MCF 10A (cell line): Measurements from ENCODE around the gene A2M. TPM values are rescaled to one million over a fixed set of nuclear protein-coding genes. Genes with fewer than 3 reads are reported as not detected.

ENCODE experiments used
- BruUV-seq: library from RNA; stranded (reverse); fragments of 400-500 nt; replicated peaks from 2 replicates; lab custom pipeline; 2021; lab: Mats Ljungman, UMichigan
- CTCF ChIA-PET: fragments of 300-600 bp; sonication (Branson Sonifier 250); formaldehyde crosslinking; extraction: SDS; loops from one replicate; lab custom pipeline; 2021; ENCODE audit warnings: antibody characterized with exemption, inconsistent platforms; lab: Yijun Ruan, JAX
- POLR2A ChIA-PET: fragments of 300-600, 350-650 bp; sonication (Branson Sonifier 250); formaldehyde crosslinking; extraction: SDS; loops from one replicate; lab custom pipeline; 2020; ENCODE audit warnings: antibody characterized with exemption, inconsistent platforms; lab: Yijun Ruan, JAX
- DNase-seq: peaks from one replicate; pipeline ENCODE4 v3.0.0-alpha.2; 2018; ENCODE audit not compliant: unreplicated experiment
- H3K27ac Mint-ChIP-seq: one replicate; pipeline ENCODE4 v1.8.0; 2022; ENCODE audit warnings: mild to moderate bottlenecking, low read depth, mixed read lengths; ENCODE audit not compliant: unreplicated experiment
- H3K27me3 Mint-ChIP-seq: one replicate; pipeline ENCODE4 v1.8.0; 2022; ENCODE audit warnings: mixed read lengths; ENCODE audit not compliant: insufficient read depth, unreplicated experiment
- H3K36me3 Mint-ChIP-seq: one replicate; pipeline ENCODE4 v1.8.0; 2022; ENCODE audit warnings: mild to moderate bottlenecking, moderate library complexity, mixed read lengths; ENCODE audit not compliant: insufficient read depth, unreplicated experiment
- H3K4me1 Mint-ChIP-seq: one replicate; pipeline ENCODE4 v1.8.0; 2022; ENCODE audit warnings: mixed read lengths; ENCODE audit not compliant: insufficient read depth, unreplicated experiment
- H3K4me3 Mint-ChIP-seq: one replicate; pipeline ENCODE4 v1.8.0; 2022; ENCODE audit warnings: mild to moderate bottlenecking, moderate library complexity, mixed read lengths; ENCODE audit not compliant: unreplicated experiment
- H3K9me3 Mint-ChIP-seq: one replicate; pipeline ENCODE4 v1.8.0; 2022; ENCODE audit warnings: mixed read lengths; ENCODE audit not compliant: unreplicated experiment
- intact Hi-C: fragments of 100-400 bp; cut with micrococcal nuclease; formaldehyde crosslinking; loops from 2 replicates; pipeline ENCODE4 v1.14.1; 2022
- total RNA-seq: library from RNA; stranded (reverse); gene quantifications from 2 replicates; pipeline ENCODE4 v1.2.3, GENCODE V29; 2022
- TF ChIP-seq, protein P1 (sequence below): fragments of 200-600 bp; IDR thresholded peaks from one replicate; pipeline ENCODE4 v1.8.0; 2022; ENCODE audit warnings: antibody characterized with exemption, mild to moderate bottlenecking; ENCODE audit not compliant: unreplicated experiment

Gene A2M
- total RNA-seq, 1 experiment from 2014 or later, result not detected

DNA sequence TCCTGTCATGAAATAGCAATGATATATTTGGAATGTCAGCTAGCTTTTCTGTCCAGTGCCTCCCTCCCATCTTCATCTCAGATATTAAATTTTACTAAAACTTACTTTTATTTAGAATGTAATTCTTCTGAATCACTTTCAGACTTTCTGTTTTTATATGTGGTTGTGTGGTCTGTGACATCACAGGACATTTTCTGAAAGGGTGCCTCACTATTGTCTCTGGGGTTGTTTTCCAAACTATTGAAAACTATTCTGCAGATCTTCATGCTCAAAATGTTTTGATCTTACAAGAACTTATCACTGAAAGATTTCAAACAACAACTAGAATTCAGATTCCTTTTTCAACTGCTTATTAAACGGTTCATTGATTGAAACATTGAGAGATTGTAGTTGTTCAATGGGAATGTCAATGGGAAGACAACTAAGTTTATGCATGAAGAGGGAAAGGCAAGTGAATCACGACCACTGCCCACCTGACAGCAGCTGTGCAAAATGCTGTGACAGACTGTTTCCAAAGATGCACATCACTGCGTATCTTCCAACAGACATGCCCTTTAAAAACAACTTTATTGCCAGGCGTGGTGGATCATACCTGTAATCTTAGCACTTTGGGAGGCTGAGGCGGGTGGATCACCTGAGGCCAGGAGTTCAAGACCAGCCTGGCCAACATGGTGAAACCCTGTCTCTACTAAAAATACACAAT is 75.1 kb downstream of the A2M start:
- TF ChIP-seq, protein P1, sequence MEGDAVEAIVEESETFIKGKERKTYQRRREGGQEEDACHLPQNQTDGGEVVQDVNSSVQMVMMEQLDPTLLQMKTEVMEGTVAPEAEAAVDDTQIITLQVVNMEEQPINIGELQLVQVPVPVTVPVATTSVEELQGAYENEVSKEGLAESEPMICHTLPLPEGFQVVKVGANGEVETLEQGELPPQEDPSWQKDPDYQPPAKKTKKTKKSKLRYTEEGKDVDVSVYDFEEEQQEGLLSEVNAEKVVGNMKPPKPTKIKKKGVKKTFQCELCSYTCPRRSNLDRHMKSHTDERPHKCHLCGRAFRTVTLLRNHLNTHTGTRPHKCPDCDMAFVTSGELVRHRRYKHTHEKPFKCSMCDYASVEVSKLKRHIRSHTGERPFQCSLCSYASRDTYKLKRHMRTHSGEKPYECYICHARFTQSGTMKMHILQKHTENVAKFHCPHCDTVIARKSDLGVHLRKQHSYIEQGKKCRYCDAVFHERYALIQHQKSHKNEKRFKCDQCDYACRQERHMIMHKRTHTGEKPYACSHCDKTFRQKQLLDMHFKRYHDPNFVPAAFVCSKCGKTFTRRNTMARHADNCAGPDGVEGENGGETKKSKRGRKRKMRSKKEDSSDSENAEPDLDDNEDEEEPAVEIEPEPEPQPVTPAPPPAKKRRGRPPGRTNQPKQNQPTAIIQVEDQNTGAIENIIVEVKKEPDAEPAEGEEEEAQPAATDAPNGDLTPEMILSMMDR, result no peak
- H3K4me1 Mint-ChIP-seq, result no peaks in the 10 kb centered on the region
- CTCF ChIA-PET, result interaction anchor here (0.6 to 3.0 kb wide), 11 partner anchors 8 to 497 kb away, joined by 3 to 16 read pairs (median 4); partner anchors contain the start of gene M6PR
- H3K9me3 Mint-ChIP-seq, result peaks cover 2% of the 10 kb centered on the region
- no peak overlapping the region for H3K27ac Mint-ChIP-seq
- POLR2A ChIA-PET, result interaction anchor here (2.1 kb wide), 1 partner anchor 91 kb away, joined by 9 read pairs; the partner anchor contains the start of gene M6PR
- BruUV-seq, result no TSS peak
- no peaks in the 10 kb centered on the region for H3K36me3 Mint-ChIP-seq
- no peak for DNase-seq
- intact Hi-C loops, result no loop called here
- H3K4me3 Mint-ChIP-seq, result no peak overlapping the region
- H3K27me3 Mint-ChIP-seq, result no peaks in the 10 kb centered on the region

DNA sequence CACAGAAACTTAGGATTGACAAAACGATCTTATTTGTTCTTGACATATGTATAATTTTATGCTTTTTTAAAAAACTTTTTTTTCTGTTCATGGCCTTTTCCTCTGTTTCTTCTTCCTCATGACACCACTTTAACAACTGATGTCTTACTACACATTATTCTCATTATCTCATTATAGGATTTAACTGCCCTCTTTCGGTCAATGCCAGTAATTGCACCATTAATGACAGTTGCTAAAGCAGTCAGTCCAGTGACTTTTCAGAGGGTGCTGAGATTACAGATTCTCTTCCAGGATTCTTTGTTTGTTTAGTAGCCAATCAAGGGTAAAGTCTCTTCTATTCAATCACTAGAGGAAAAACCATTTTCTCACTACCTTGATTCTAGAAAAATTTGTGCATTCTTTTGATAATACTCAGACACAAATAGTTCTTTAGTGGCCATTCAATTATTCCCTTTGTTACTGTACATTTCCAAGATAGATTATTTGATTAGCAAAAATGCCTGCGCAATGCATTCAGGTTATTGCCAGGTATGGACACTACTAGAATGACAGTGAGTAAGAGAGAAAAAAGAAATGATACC is 76.2 kb downstream of the A2M start:
- ChIA-PET POLR2A (no interaction called here), CTCF (interaction anchor here (0.6 to 4.1 kb wide), 27 partner anchors 8 to 1261 kb away, joined by 3 to 41 read pairs (median 4); partner anchors contain the start of genes M6PR and PHC1)
- Mint-ChIP-seq H3K4me3 (no peak overlapping the region), H3K4me1 (no peaks in the 10 kb centered on the region), H3K9me3 (no peaks in the 10 kb centered on the region), H3K36me3 (no peaks in the 10 kb centered on the region), H3K27me3 (no peaks in the 10 kb centered on the region), H3K27ac (no peak overlapping the region)
- BruUV-seq, result no TSS peak
- intact Hi-C loops, result loop anchor here (1.0 to 5.0 kb wide), 7 partner anchors 89 to 497 kb away; partner anchors contain the start of genes CLEC4E and PHC1
- TF ChIP-seq, protein P1, result peak; percentile 78
- DNase-seq, result peak; percentile 57

DNA sequence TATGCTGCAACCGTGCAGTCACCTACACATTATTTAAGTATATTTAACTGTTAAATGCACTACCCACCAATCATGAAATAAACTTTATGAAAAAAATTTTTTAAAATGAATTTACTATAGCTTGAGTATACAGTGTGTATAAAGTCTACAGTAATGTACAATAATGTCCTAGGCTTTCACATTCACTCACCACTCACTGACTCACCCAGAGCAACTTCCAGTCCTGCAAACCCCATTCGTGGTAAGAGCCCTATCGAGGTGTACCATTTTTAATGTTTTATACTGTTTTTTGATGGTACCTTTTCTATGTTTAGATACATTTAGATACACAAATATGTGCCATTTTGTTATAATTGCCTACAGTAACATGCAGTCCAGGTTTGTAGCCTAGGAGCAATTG is 78.3 kb downstream of the A2M start:
- Mint-ChIP-seq H3K4me1 (no peaks in the 10 kb centered on the region), H3K27ac (no peak overlapping the region), H3K4me3 (no peak overlapping the region), H3K36me3 (no peaks in the 10 kb centered on the region), H3K27me3 (no peaks in the 10 kb centered on the region), H3K9me3 (no peaks in the 10 kb centered on the region)
- BruUV-seq, result no TSS peak
- CTCF ChIA-PET, result interaction anchor here (1.0 to 4.1 kb wide), 6 partner anchors 12 to 355 kb away, joined by 4 to 41 read pairs (median 10); partner anchors contain the start of gene M6PR
- TF ChIP-seq, protein P1, result no peak
- no peak for DNase-seq
- POLR2A ChIA-PET, result no interaction called here
- intact Hi-C loops, result loop anchor here (5.0 kb wide), 1 partner anchor 495 kb away; the partner anchor contains the start of gene CLEC4E

DNA sequence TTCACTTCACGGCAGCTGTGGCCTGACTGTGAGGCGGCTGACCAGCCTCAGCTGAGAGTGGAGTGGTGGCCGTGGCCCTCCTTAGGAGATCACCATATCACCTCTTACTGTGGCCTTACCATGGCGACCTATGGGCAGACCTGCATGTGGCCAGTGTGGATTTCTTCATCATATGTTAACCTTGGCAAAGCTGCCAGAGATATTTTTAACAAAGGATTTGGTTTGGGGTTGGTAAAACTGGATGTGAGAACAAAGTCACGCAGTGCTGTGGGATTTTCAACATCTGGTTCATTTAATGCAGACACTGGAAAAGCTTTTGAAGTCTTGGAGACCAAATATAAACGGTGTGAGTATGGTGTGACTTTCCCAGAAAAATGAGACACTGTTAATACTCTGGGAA is 79.5 kb downstream of the A2M start:
- Mint-ChIP-seq H3K27me3 (no peaks in the 10 kb centered on the region), H3K4me3 (no peak overlapping the region), H3K27ac (no peak overlapping the region), H3K4me1 (no peaks in the 10 kb centered on the region), H3K36me3 (no peaks in the 10 kb centered on the region), H3K9me3 (no peaks in the 10 kb centered on the region)
- TF ChIP-seq, protein P1, result no peak
- no TSS peak for BruUV-seq
- intact Hi-C loops, result loop anchor here (5.0 kb wide), 1 partner anchor 494 kb away; the partner anchor contains the start of gene CLEC4E
- ChIA-PET CTCF (interaction anchor here (0.6 to 4.1 kb wide), 11 partner anchors 11 to 492 kb away, joined by 3 to 41 read pairs (median 4); partner anchors contain the start of gene M6PR), POLR2A (no interaction called here)
- DNase-seq, result no peak
